Immature natural killer cell (primary cell): ENCODE results near the gene SDF2. TPM values are rescaled to one million over a fixed set of nuclear protein-coding genes. Genes with fewer than 3 reads are reported as not detected.
"Not testable (repeated sequence)": the region's sequence is repeated elsewhere in the genome, so short reads cannot be mapped to it uniquely, and the experiment has no call there.

Source experiments
- DNase-seq, 3 donors: peaks; one replicate each; pipeline ENCODE4 v3.0.0; 2022; ENCODE audit warnings: mixed read lengths in 1 of 3
- H3K27ac Mint-ChIP-seq, 6 donors: one replicate each; pipeline ENCODE4 v1.8.0; 2020; ENCODE audit warnings: mixed read lengths in 6 of 6, mild to moderate bottlenecking in 5 of 6, inconsistent platforms in 4 of 6, moderate library complexity in 3 of 6
- H3K27me3 Mint-ChIP-seq, 3 donors: one replicate each; pipeline ENCODE4 v1.8.0; 2020 to 2021; ENCODE audit warnings: low read depth in 3 of 3, mild to moderate bottlenecking in 3 of 3, mixed read lengths in 3 of 3, moderate library complexity in 3 of 3, inconsistent platforms in 1 of 3
- H3K36me3 Mint-ChIP-seq, 3 donors: one replicate each; pipeline ENCODE4 v1.8.0; 2020; ENCODE audit warnings: mixed read lengths in 3 of 3, inconsistent platforms in 2 of 3, mild to moderate bottlenecking in 2 of 3
- H3K4me1 Mint-ChIP-seq, 2 donors: one replicate each; pipeline ENCODE4 v1.8.0; 2020; ENCODE audit warnings: inconsistent platforms in 2 of 2, mild to moderate bottlenecking in 2 of 2, mixed read lengths in 2 of 2, moderate library complexity in 1 of 2
- H3K4me3 Mint-ChIP-seq, 5 donors: one replicate each; pipeline ENCODE4 v1.8.0; 2020; ENCODE audit warnings: mild to moderate bottlenecking in 5 of 5, mixed read lengths in 5 of 5, inconsistent platforms in 3 of 5, moderate library complexity in 3 of 5
- H3K9me3 Mint-ChIP-seq, 6 donors: one replicate each; pipeline ENCODE4 v1.8.0; 2020; ENCODE audit warnings: mild to moderate bottlenecking in 6 of 6, mixed read lengths in 6 of 6, inconsistent platforms in 4 of 6, moderate library complexity in 3 of 6
- polyA plus RNA-seq, 3 donors: library from polyadenylated mRNA; unstranded; fragments of 300-500 nt; fragmentation: Illumina TruSeq; gene quantifications; one replicate each; pipeline ENCODE4 v1.2.3, GENCODE V29; 2021

Gene SDF2
- polyA plus RNA-seq, 3 donors from 2014 or later: 101 to 153 (median 112) TPM

DNA sequence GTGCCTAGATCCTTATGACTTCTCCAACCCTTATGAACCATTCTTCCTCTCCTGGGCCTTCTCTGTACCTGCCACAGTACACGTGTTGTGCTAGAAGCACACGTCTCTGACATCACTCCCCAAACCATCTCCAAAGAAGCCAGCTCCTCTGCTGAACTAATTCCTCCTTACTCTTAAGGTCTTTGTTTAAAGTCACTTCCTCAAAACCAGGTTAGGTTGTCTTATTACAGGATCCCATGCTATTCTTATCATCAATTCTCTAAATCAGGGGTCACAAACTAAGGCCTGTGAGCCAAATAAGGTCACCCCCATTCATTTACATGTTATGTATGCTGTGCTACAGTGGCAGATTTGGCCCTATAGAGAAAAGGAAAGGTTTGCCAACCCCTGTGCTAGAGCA lies 4.3 kb upstream of the SDF2 start:
- Mint-ChIP-seq H3K27me3 (peaks cover 8 to 18% (median 9%) of the 10 kb centered on the region in 3 donors), H3K27ac (peak overlapping the region in 5 of 6 donors; percentile 14 to 83 (median 38)), H3K4me1 (peaks cover 50 to 69% of the 10 kb centered on the region in 2 donors), H3K4me3 (peak overlapping the region in 2 of 5 donors; percentile 8 to 12), H3K36me3 (peaks cover 0 to 6% (median 0%) of the 10 kb centered on the region in 3 donors), H3K9me3 (no peaks in the 10 kb centered on the region)
- no peak for DNase-seq

DNA sequence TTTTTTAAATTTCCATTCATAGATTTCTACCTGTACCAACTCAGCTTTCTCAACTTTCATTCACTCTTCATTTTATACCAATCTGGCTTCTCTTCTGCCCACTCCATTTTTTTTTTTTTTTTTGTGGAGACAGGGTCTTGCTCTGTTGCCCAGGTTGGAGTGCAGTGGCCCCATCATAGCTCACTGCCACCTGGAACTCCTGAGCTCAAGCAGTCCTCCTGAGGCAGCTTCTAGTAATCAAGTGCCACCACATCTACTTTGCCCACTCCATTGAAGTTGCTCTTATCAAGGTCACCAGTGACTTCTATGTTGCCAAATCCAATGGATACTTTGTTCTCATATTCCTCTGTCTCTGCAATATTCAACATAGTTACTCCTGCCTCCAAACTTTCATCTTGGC lies 2.0 kb upstream of the SDF2 start:
- peak overlapping the region; percentile 97 to 100 (median 100) for H3K4me3 Mint-ChIP-seq
- no peak for DNase-seq
- H3K36me3 Mint-ChIP-seq: peaks cover 0 to 8% (median 4%) of the 10 kb centered on the region in 3 donors
- H3K27ac Mint-ChIP-seq: peak overlapping the region; percentile 99 to 100 (median 100)
- peaks cover 8 to 18% (median 9%) of the 10 kb centered on the region in 3 donors for H3K27me3 Mint-ChIP-seq
- peaks cover 63 to 80% of the 10 kb centered on the region in 2 donors for H3K4me1 Mint-ChIP-seq
- H3K9me3 Mint-ChIP-seq: no peaks in the 10 kb centered on the region

DNA sequence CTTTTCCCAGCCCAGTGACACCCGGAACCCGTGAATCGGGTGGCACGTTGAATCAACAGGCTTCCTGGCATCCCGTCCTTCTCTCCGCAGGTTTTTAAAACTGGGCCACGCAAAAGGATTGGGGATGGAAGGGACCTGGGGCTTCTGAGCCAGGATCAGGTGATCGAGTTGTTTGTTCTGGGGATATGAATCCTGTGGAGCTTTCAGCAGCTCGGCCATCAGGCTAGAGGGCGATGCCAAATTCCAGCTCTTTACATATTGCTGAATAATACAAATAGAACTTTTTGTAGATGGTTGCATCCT lies 772 bp upstream of the SDF2 start:
- H3K9me3 Mint-ChIP-seq: no peaks in the 10 kb centered on the region
- peak overlapping the region; percentile 99 to 100 (median 100) for H3K27ac Mint-ChIP-seq
- peak overlapping the region; percentile 97 to 100 (median 100) for H3K4me3 Mint-ChIP-seq
- no peak for DNase-seq
- peaks cover 8 to 18% (median 9%) of the 10 kb centered on the region in 3 donors for H3K27me3 Mint-ChIP-seq
- peaks cover 60 to 74% of the 10 kb centered on the region in 2 donors for H3K4me1 Mint-ChIP-seq
- peaks cover 0 to 8% (median 8%) of the 10 kb centered on the region in 3 donors for H3K36me3 Mint-ChIP-seq

DNA sequence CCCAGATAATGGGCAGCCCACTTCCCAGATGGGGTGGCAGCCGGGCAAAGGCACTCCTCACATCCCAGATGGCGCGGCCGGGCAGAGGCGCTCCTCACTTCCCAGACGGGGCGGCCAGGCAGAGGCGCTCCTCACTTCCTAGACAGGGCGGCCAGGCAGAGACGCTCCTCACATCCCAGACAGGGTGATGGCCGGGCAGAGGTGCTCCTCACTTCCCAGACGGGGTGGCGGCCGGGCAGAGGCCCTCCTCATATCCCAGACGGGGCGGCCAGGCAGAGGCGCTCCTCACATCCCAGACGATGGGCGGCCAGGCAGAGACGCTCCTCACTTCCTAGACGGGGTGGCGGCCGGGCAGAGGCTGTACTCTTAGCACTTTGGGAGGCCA lies 2.2 kb downstream of the SDF2 start:
- Mint-ChIP-seq H3K27ac (peak overlapping the region in 1 of 6 donors; percentile 100), H3K27me3 (peaks cover 8 to 18% (median 8%) of the 10 kb centered on the region in 3 donors), H3K4me3 (peak overlapping the region in 1 of 5 donors; percentile 99), H3K4me1 (peaks cover 52 to 66% of the 10 kb centered on the region in 2 donors)
- H3K9me3 Mint-ChIP-seq, DNase-seq, H3K36me3 Mint-ChIP-seq: not testable (repeated sequence)

DNA sequence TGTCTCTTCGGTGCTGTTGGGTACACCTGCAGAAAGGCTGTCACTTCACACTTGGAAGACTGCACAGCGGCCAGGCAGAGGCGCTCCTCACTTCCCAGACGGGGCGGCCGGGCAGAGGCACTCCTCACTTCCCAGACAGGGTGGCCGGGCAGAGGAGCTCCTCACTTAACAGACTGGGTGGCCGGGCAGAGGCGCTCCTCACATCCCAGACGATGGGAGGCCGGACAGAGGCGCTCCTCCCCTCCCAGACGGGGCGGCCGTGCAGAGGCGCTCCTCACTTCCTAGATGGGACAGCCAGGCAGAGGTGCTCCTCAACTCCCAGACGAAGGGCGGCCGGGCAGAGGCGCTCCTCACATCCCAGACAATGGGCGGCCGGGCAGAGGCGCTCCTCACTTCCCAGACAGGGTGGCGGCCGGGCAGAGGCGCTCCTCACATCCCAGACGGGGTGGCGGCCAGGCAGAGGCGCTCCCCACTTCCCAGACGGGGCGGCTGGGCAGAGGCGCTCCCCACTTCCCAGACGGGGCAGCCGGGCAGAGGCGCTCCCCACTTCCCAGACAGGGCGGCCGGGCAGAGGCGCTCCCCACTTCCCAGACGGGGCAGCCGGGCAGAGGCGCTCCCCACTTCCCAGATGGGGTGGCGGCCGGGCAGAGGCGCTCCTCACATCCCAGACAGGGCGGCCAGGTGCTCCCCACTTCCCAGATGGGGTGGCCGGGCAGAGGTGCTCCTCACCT lies 2.8 kb downstream of the SDF2 start:
- DNase-seq, H3K27ac Mint-ChIP-seq, H3K36me3 Mint-ChIP-seq, H3K9me3 Mint-ChIP-seq, H3K4me3 Mint-ChIP-seq: not testable (repeated sequence)
- Mint-ChIP-seq H3K4me1 (peaks cover 47 to 61% of the 10 kb centered on the region in 2 donors), H3K27me3 (peaks cover 8 to 16% (median 8%) of the 10 kb centered on the region in 3 donors)

DNA sequence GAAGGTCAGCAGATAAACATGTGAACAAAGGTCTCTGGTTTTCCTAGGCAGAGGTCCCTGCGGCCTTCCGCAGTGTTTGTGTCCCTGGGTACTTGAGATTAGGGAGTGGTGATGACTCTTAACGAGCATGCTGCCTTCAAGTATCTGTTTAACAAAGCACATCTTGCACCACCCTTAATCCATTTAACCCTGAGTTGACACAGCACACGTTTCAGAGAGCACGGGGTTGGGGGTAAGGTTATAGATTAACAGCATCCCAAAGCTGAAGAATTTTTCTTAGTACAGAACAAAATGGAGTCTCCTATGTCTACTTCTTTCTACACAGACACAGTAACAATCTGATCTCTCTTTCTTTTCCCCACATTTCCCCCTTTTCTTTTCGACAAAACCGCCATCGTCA lies 3.4 kb downstream of the SDF2 start:
- H3K4me3 Mint-ChIP-seq, H3K36me3 Mint-ChIP-seq, H3K27ac Mint-ChIP-seq, H3K9me3 Mint-ChIP-seq, DNase-seq: not testable (repeated sequence)
- Mint-ChIP-seq H3K4me1 (peaks cover 42 to 55% of the 10 kb centered on the region in 2 donors), H3K27me3 (peaks cover 8 to 12% (median 8%) of the 10 kb centered on the region in 3 donors)

DNA sequence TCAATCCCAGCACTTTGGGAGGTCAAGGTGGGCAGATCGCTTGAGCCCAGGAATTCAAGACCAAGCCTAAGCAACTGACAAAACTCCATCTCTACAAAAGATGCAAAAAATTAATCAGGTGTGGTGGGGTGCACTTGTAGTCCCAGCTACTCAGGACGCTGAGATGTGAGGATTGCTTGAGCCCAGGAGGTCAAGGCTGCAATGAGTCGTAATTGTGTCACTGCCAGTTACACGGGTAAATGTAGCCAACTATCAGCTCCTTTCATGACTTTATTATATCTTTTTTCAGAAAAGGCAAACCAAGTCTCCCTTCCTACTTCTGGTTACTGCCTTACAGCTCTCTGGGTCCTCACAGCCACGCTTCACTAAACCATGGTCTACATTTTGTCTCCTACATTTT lies 4.0 kb downstream of the SDF2 start:
- H3K27ac Mint-ChIP-seq: no peak overlapping the region
- H3K4me3 Mint-ChIP-seq: no peak overlapping the region
- no peaks in the 10 kb centered on the region for H3K9me3 Mint-ChIP-seq
- H3K4me1 Mint-ChIP-seq: peaks cover 38 to 54% of the 10 kb centered on the region in 2 donors
- H3K36me3 Mint-ChIP-seq: peaks cover 3 to 13% (median 12%) of the 10 kb centered on the region in 3 donors
- no peak for DNase-seq
- peaks cover 6 to 8% (median 8%) of the 10 kb centered on the region in 3 donors for H3K27me3 Mint-ChIP-seq

DNA sequence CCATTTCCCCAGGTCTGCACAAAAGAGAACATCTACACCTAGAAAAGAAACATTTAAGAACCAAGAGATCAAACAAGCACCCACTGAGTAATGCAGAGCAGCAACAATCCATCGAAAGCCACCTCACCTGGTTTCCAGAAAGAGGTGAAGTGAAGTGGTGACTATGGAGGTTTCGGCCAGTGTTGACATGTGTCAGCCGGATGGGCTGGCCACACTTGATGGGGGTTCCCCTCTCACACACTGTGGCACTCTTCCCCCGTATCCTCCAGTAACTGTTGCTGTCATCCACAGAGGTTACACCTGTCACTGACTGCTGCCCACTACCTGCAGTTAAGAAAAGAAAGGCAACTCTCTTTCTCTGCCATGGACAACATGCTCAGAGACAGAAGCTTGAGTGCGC lies 6.5 kb downstream of the SDF2 start:
- H3K36me3 Mint-ChIP-seq: peaks cover 3 to 15% (median 7%) of the 10 kb centered on the region in 3 donors
- H3K27me3 Mint-ChIP-seq: no peaks in the 10 kb centered on the region
- H3K4me1 Mint-ChIP-seq: peaks cover 15 to 30% of the 10 kb centered on the region in 2 donors
- peak overlapping the region in 1 of 6 donors; percentile 60 for H3K27ac Mint-ChIP-seq
- no peak overlapping the region for H3K4me3 Mint-ChIP-seq
- H3K9me3 Mint-ChIP-seq: no peaks in the 10 kb centered on the region
- no peak for DNase-seq

DNA sequence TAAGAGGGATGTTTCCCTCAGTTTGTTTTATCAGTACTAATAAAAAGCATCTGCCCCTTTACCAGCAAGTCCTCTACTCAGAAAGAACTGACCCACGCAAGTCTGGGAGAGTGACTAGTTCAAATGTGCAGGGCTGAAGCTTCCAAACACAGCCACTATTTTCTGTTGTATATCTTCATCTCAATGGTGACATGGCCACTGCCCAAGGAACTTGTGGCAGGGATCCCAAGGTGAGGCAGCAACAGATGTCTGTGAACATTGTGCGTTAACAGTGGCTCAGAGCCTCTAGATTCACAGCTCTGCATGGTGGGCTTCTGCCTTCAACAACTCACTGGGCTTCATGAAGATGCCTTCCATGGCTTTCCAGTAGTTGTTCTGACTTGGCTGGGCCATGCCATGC lies 13.0 kb downstream of the SDF2 start:
- Mint-ChIP-seq H3K36me3 (peaks cover 3 to 18% (median 3%) of the 10 kb centered on the region in 3 donors), H3K4me1 (peaks cover 29 to 34% of the 10 kb centered on the region in 2 donors), H3K4me3 (no peak overlapping the region), H3K9me3 (no peaks in the 10 kb centered on the region), H3K27me3 (peaks cover 0 to 9% (median 4%) of the 10 kb centered on the region in 3 donors), H3K27ac (peak overlapping the region in 1 of 6 donors; percentile 40)
- DNase-seq: no peak

DNA sequence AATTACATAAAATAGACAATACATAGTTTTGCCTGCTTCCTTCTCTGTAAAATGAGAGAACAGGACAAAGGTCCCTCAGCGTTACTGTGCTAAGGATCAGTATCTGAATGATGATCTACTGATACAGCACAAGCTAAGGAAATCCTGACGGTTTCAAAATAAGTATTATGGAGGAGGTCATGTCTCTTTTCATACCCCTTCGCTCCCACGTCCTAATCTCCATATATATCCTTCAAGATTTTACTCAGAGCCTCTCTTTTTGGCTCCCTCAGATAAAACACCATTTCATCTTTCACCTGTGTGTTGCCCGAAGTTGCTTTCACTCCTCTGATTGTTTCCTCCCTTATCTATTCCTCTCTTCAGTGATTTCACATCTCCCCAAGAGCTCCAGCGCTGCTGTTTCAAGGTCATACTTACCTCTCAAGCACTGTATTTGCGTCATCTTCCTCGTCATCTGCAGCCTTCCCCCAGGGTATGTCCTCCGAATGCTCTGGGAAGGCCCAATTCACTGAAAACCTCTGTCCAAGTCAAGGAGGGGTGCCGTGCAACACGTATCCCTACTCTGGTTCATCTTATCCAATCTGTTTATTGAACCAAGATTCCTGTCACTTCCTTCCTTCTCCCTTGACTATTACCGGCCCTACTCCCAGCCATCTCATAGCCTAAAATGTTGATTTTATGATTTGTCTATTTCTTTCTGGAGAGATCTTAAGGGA lies 15.5 kb downstream of the SDF2 start:
- H3K27me3 Mint-ChIP-seq: peaks cover 0 to 9% (median 4%) of the 10 kb centered on the region in 3 donors
- peak overlapping the region; percentile 94 to 99 (median 97) for H3K27ac Mint-ChIP-seq
- DNase-seq: no peak
- H3K36me3 Mint-ChIP-seq: peaks cover 0 to 10% (median 3%) of the 10 kb centered on the region in 3 donors
- H3K4me3 Mint-ChIP-seq: peak overlapping the region; percentile 78 to 96 (median 89)
- no peaks in the 10 kb centered on the region for H3K9me3 Mint-ChIP-seq
- peaks cover 39% of the 10 kb centered on the region in 2 donors for H3K4me1 Mint-ChIP-seq

DNA sequence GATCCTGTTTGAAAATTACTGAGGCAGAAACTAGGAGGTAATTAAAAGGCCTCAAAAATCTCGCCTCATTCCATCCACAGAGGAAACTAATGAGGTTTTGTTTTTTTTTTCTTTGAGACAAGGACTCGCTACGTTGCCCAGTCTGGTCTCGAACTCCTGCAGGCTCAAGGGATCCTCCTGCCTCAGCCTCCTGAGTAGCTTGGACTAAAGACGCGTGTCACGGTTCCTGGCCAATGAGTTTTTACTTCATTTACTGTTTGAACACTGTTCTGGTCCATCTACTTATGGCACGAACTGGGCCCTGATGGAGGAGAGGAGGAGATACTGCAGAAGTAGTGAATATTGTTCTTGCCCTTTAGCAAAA lies 16.1 kb downstream of the SDF2 start:
- H3K36me3 Mint-ChIP-seq: peaks cover under 1 to 12% (median 3%) of the 10 kb centered on the region in 3 donors
- H3K27ac Mint-ChIP-seq: peak overlapping the region; percentile 94 to 99 (median 97)
- H3K4me1 Mint-ChIP-seq: peaks cover 39 to 41% of the 10 kb centered on the region in 2 donors
- H3K27me3 Mint-ChIP-seq: peaks cover 0 to 9% (median 4%) of the 10 kb centered on the region in 3 donors
- no peaks in the 10 kb centered on the region for H3K9me3 Mint-ChIP-seq
- DNase-seq: peak in 1 of 3 donors; percentile 5
- peak overlapping the region; percentile 78 to 96 (median 89) for H3K4me3 Mint-ChIP-seq

DNA sequence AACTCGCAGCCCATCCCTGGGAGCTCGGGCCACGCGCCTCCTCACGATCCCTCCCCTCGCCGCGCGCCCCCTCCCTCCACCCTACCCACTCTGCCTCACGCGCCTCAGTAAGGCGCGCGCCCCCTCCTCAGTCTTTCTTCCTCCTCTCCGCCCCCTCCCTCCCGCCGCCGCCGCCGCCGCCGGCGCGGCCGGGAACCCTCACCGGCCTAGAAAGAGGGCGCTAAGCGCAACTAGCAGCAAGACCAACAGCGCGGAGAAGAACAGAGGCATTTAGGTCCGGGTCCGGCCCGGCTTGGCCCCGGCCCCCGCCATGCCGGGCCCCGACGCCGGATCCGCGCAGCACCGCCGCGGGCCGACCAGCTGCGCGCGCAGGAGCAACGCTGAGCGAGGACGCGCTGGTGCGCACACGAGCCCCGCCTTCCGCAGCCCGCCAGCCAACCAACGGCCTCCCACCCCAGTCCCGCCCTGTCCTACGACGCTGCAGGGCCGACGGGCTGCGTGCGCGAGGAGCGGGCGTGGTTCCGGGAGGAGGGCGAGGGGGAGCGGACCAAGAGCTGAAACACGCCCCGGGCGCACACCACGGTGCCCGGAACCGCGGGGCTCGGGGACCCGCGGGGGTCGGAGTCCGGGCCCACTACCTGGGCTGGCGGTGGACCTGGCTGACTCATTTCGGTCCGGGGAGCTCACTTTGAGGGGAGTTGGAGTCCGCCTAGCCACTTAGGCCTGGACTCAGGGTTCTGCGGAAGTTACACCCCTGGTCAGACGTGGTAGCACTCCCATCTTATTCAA lies 16.7 kb downstream of the SDF2 start, which contains the start of gene BLTP2:
TSS of gene BLTP2 (minus strand) at position 372 of the 789 bp plus-strand sequence. CDS start at position 270, 102 bp downstream.
- H3K4me1 Mint-ChIP-seq: peaks cover 39 to 44% of the 10 kb centered on the region in 2 donors
- H3K27ac Mint-ChIP-seq: peak within 1 kb of the TSS; percentile 94 to 99 (median 97)
- H3K27me3 Mint-ChIP-seq: peaks cover 0 to 9% (median 4%) of the 10 kb centered on the region in 3 donors
- H3K9me3 Mint-ChIP-seq: no peaks in the 10 kb centered on the region
- peak within 1 kb of the TSS; percentile 89 to 99 (median 96) for H3K4me3 Mint-ChIP-seq
- DNase-seq: peak; percentile 92 to 94 (median 94)
- peaks cover 5 to 16% (median 7%) of the 10 kb centered on the region in 3 donors for H3K36me3 Mint-ChIP-seq
